ENCODE measurements around the gene CDK14.
"Not testable (repeated sequence)": the region's sequence is repeated elsewhere in the genome, so short reads cannot be mapped to it uniquely, and the experiment has no call there.

The CDK14 gene

GRCh38 chr7:91135703-91136430, 539.7 kb downstream of the CDK14 start:
- DNase-seq: no peak

DNA sequence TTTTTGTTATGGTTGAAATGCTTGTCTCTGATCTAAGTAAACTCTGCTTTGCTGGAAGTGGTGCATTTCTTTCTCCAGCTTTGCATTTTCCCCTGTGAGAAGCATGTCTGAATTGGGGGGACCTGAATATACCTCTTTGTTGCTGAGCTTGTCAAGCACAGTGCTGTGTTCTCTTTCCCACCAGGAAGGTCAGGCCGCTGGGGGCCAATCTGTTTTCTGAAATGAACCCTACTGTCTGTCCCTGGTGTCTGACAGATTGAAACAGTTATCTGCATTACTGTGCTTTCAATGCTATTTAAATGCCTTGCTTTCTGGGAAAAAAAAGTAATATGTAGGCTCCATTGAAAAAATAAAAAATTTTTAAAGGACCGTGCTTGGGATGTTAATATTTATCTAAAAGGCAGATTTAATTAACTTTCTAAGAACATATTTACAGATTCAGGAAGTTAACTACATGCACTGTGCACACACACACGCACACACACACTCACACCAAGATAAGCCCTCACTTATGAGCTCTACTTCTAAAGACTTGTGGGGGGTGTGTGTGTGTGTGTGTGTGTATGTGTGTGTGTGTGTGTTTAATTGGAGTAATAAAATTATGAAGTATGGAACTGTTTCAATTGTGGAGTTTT, 541.1 kb downstream of the CDK14 start:
- no peak for DNase-seq

GRCh38 chr7:91137788-91138368, 541.8 kb downstream of the CDK14 start:
- no peak for DNase-seq

- DNase-seq: no peak
These were observed 544.2 kb downstream of the CDK14 start for GRCh38 chr7:91140286-91140685.

DNA sequence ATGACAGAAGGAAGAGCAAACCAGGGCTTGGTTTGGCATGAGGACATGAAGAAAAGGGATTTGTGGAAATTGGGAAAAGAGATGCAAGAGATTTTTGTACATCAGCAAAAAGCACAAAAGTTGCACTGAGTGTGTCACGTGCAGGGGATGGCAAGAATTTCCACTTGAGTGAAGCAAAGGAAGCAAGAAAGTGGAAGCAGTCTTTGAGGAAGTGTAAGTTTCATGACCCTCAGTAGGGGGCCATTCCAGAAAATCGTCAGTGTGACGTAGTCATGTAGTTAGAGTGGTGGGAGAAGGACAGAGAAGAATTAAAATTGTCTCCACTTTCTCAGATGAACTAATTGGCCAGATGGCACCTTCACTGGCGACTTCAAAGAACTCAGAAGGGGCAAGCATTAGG, 544.9 kb downstream of the CDK14 start:
- DNase-seq: no peak

GRCh38 chr7:91142743-91143142, 546.6 kb downstream of the CDK14 start:
- DNase-seq: no peak

DNA sequence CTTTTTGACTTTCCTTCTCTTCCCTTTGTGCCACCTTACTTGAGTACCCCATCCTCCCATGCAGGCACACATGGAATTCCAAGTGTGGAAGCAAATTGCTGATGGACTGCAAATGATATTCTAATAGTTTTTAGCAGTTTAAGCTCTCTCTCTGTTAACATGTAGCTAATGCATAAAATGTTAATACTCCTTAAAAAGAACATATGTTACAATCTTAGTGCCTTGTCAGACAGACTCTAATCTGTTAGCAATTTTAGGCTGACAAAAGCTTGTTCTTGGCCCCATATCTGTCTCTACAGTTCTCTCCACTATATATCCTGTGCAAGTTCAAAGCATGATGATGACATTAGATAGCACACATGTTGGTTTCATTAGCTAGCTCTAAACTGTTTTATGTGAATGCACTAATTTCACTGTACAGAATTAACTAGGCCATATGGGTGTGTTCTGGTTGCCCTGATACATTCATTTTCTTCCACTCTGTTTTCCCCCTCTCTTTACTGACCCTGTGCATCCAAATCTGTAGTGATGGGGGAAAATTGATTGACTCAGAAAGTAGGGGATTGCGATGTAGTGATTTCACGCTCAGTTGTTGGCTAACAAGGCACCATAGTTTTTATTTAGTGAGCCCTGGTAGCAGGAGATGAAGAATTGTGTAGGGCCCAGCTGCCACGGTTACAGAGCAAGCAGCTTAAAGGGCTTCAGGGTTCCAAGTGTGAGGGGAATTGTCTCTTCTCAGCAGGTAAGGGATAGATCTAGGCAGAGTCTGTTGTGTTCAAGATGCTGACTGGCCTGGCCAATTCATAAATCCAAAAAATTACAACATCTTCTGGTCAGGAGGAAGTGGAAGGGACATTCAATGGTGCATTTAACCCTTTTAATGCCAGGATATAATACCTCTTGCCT, 553.5 kb downstream of the CDK14 start:
- no peak for DNase-seq

DNA sequence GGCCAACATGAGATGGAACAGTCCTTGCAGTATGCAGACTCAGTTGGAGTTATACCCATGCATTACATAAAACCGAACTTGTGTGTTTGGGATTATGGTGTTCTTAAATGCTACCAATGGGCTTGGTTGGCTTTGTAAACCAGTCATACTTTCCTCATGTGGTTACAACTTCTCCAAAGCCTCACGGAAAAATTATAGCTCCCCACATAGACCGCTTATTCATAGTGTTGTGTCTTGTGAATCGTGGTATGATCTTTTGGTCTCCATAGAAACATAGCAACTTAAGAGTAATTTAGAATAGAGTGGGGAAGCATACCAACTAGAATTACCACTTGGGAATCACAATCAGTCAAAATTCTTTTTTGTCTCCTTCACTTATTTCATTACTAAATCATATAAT, 555.8 kb downstream of the CDK14 start:
- DNase-seq: no peak

- DNase-seq: no peak
These were observed 560.4 kb downstream of the CDK14 start for GRCh38 chr7:91156316-91157185.

DNA sequence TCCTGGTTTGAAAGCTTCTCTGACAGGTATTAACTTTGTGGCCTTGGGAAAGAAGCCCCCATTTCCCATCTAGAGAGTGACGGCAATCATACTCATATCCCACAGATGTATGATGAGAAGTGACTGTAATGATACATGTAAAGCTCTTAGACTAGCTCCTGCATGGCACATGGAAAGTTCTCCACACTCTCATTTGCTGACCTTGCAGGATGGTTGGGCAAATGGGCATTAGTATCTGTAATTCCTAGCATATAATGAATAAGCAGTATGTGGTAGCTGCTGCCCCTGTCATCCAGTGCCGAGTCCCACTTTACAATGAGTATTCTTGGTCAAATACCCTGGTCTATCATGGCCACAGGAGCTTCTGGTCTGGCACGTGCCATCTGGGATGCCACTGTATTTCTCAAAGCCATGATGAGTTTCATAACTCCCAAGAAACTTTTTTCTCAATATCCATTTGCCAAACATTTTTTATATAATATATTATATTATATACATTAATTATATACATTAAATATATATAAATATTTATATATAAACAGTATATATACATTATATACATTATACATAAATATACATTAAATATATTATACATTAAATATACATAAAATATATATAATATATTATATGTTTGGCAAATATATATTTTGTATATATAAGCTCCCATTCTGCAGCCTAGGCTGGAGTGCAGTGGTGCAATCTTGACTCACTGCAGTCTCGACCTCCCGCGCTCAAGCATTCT, 561.6 kb downstream of the CDK14 start:
- DNase-seq: no peak

GRCh38 chr7:91162436-91162835, 566.3 kb downstream of the CDK14 start:
- no peak for DNase-seq

DNA sequence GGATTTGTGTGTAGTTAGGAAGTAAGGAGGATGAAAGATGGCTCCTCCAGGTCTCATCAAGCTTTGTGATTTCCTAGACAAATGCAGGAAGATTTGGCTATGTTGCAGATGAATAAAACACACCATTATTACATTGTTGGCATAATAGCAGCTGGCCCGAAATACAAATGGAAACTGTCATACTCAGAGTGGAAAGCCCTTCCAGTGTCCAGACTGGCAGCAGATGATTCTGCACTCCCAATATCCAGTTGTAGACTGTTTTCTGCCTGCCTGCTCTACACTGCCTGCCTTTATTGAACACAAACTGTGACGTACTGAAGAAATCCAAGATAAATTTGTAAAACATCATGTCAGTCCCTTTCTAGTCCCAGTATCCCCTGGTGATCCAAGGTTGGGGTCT, 568.4 kb downstream of the CDK14 start:
- DNase-seq: no peak

GRCh38 chr7:91165006-91165845, 569.1 kb downstream of the CDK14 start:
- DNase-seq: no peak

GRCh38 chr7:91165846-91166230, 569.7 kb downstream of the CDK14 start:
- no peak for DNase-seq

DNA sequence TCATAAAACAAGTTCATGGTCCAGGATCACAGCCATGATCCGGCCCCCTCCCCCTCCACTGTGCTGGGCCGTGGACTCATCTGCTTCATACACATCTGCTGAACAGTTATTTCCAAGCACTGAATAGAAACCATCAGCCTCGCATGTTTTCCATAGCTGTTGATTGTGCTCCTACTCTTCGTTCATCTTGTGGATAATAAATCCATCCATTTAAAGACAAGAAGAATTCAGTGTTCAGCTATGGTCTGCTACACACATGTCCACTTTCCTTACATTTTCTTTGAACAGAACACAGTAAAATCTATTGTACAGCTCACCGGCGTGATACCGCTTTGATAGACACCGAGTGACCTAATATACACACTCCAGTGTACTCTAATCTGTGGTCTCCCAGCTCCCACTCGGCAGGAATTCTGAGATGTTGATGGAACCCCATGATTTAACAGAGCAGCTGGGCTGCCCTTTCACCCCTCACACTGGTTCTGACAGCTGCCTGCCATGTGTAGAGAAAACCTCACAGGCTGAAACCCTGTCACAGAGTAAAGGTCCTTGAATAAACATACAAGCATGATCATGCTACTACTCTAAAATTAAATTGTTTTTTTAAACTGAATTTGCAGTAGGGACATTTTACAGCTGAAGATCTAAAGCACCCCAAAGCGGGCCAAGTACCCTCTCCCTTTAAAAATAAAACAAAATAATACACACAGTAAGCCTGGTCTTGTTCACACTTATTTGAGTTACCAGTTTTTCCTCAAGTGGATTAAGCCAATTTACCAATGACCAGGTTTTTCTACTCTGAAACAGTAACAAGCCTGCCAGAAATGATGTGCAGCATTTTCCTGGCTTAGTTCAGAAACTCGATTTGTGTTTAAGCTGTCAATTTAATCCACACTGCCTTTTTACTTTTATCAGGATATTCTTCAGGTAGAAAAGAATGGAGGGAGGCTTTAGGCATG, 573.0 kb downstream of the CDK14 start:
- DNase-seq: no peak

GRCh38 chr7:91169830-91170191, 573.7 kb downstream of the CDK14 start:
- no peak for DNase-seq

GRCh38 chr7:91173265-91173664, 577.1 kb downstream of the CDK14 start:
- not testable (repeated sequence) for DNase-seq

- DNase-seq: no peak
These were observed 584.6 kb downstream of the CDK14 start for GRCh38 chr7:91180746-91181145.

DNA sequence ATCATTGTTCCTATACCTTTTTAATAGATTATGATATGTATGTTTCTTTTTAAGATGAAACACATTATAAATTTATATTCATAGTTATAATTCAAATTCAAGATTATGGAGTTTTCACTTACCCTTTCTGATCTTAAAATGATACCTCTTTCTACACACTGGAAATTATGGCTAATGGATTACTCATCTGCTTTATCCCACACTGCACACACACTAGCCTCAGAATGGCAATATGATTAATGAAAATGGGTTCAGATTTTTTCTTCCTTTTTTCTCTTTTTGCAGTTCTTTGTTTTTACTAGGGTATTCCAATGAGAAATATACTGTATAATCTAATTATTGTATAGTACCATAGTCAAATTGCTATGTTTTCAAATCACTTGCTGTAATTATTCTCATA, 585.8 kb downstream of the CDK14 start:
- no peak for DNase-seq

Measured in activated CD4-positive, alpha-beta T cell treated with anti-CD3 and anti-CD28 coated beads, Interleukin-2, amount 50 U/mL, for 48 hours (primary cell).